Stimulated activated memory B cell treated with anti-CD40 and anti-IgM and Interleukin-4, amounts not matched to agents 10 μg/mL and 1 μg/mL and 100 μg/mL, for 72 hours (primary cell): ENCODE results near the gene ZC3H7A.
A peak's percentile ranks its signal among the peaks of the same experiment; 100 is the strongest.

Experiments used
- ATAC-seq: fragments of 150-1000 bp; cut with Tn5 transposase; 2 replicates; pipeline ENCODE4 v1.10.0; 2021
- H3K27ac Mint-ChIP-seq: one replicate; pipeline ENCODE4 v1.8.0; 2022; ENCODE audit warnings: mild to moderate bottlenecking, mixed read lengths
- H3K27me3 Mint-ChIP-seq: one replicate; pipeline ENCODE4 v1.8.0; 2022; ENCODE audit warnings: mixed read lengths
- H3K36me3 Mint-ChIP-seq: one replicate; pipeline ENCODE4 v1.8.0; 2022; ENCODE audit warnings: mixed read lengths
- H3K4me1 Mint-ChIP-seq: one replicate; pipeline ENCODE4 v1.8.0; 2022; ENCODE audit warnings: mixed read lengths
- H3K4me3 Mint-ChIP-seq: one replicate; pipeline ENCODE4 v1.8.0; 2022; ENCODE audit warnings: mild to moderate bottlenecking, moderate library complexity, mixed read lengths
- H3K9me3 Mint-ChIP-seq: one replicate; pipeline ENCODE4 v1.8.0; 2022; ENCODE audit warnings: mixed read lengths

ZC3H7A gene

GRCh38 chr16:11740567-11740966 is 56.5 kb downstream of the ZC3H7A start:
- no peak for ATAC-seq
- Mint-ChIP-seq H3K27me3 (no peaks in the 10 kb centered on the region), H3K4me1 (peaks cover 66% of the 10 kb centered on the region), H3K36me3 (peaks cover 29% of the 10 kb centered on the region), H3K4me3 (peak overlapping the region; percentile 99), H3K9me3 (no peaks in the 10 kb centered on the region), H3K27ac (peak overlapping the region; percentile 95)

- Mint-ChIP-seq H3K27ac (peak overlapping the region; percentile 95), H3K4me1 (peaks cover 70% of the 10 kb centered on the region), H3K9me3 (no peaks in the 10 kb centered on the region), H3K27me3 (no peaks in the 10 kb centered on the region), H3K4me3 (peak overlapping the region; percentile 30), H3K36me3 (peaks cover 41% of the 10 kb centered on the region)
- ATAC-seq: no peak
Measured at GRCh38 chr16:11738742-11739544, 58.1 kb downstream of the ZC3H7A start.

- H3K4me3 Mint-ChIP-seq: peak overlapping the region; percentile 54
- H3K36me3 Mint-ChIP-seq: peaks cover 53% of the 10 kb centered on the region
Measured at GRCh38 chr16:11737713-11738112, 59.3 kb downstream of the ZC3H7A start.

GRCh38 chr16:11736903-11737302 is 60.2 kb downstream of the ZC3H7A start:
- peaks cover 55% of the 10 kb centered on the region for H3K36me3 Mint-ChIP-seq
- H3K4me1 Mint-ChIP-seq: peaks cover 63% of the 10 kb centered on the region
- no peaks in the 10 kb centered on the region for H3K27me3 Mint-ChIP-seq
- no peaks in the 10 kb centered on the region for H3K9me3 Mint-ChIP-seq
- no peak overlapping the region for H3K4me3 Mint-ChIP-seq
- no peak for ATAC-seq
- peak overlapping the region; percentile 60 for H3K27ac Mint-ChIP-seq

More at GRCh38 chr16:11737713-11738112, 59.3 kb downstream of the ZC3H7A start:
- Mint-ChIP-seq H3K9me3 (no peaks in the 10 kb centered on the region), H3K27ac (peak overlapping the region; percentile 60), H3K4me1 (peaks cover 63% of the 10 kb centered on the region), H3K27me3 (no peaks in the 10 kb centered on the region)
- no peak for ATAC-seq

GRCh38 chr16:11735787-11736186 is 61.3 kb downstream of the ZC3H7A start:
- no peak for ATAC-seq
- Mint-ChIP-seq H3K4me3 (no peak overlapping the region), H3K36me3 (peaks cover 58% of the 10 kb centered on the region), H3K27me3 (no peaks in the 10 kb centered on the region), H3K27ac (no peak overlapping the region), H3K9me3 (no peaks in the 10 kb centered on the region), H3K4me1 (peaks cover 52% of the 10 kb centered on the region)

GRCh38 chr16:11734653-11735043 is 62.4 kb downstream of the ZC3H7A start:
- ATAC-seq: no peak
- H3K4me3 Mint-ChIP-seq: no peak overlapping the region

GRCh38 chr16:11734025-11734652 is 62.9 kb downstream of the ZC3H7A start:
- Mint-ChIP-seq H3K27me3 (no peaks in the 10 kb centered on the region), H3K9me3 (no peaks in the 10 kb centered on the region), H3K27ac (peak overlapping the region; percentile 58), H3K36me3 (peaks cover 74% of the 10 kb centered on the region), H3K4me3 (no peak overlapping the region), H3K4me1 (peaks cover 35% of the 10 kb centered on the region)
- ATAC-seq: no peak

More at GRCh38 chr16:11734653-11735043, 62.4 kb downstream of the ZC3H7A start:
- Mint-ChIP-seq H3K9me3 (no peaks in the 10 kb centered on the region), H3K27ac (peak overlapping the region; percentile 58), H3K36me3 (peaks cover 69% of the 10 kb centered on the region), H3K27me3 (no peaks in the 10 kb centered on the region), H3K4me1 (peaks cover 40% of the 10 kb centered on the region)

- no peak overlapping the region for H3K27ac Mint-ChIP-seq
Measured at GRCh38 chr16:11731222-11731621, 65.8 kb downstream of the ZC3H7A start.

DNA sequence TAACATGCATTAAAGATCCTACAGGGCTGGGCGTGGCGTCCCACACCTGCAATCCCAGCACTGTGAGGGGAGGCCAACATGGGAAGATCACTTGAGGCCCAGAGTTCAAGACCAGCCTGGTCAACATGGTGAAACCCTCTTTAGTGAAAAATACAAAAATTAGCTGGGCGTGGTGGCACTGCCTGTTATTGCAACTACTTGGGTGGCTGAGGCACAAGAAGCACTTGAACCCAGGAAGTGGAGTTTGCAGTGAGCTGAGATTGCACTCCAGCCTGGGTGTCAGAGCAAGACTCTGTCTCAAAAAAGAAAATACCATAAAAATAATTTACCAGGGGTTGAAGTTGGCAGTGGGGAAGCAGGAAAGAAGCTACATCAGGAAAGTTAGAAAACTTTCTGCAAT is 67.3 kb downstream of the ZC3H7A start:
- H3K4me1 Mint-ChIP-seq: peaks cover 11% of the 10 kb centered on the region
- ATAC-seq: no peak

More at GRCh38 chr16:11731222-11731621, 65.8 kb downstream of the ZC3H7A start:
- Mint-ChIP-seq H3K9me3 (no peaks in the 10 kb centered on the region), H3K27me3 (no peaks in the 10 kb centered on the region), H3K4me3 (no peak overlapping the region), H3K4me1 (peaks cover 13% of the 10 kb centered on the region), H3K36me3 (peaks cover 69% of the 10 kb centered on the region)
- no peak for ATAC-seq

DNA sequence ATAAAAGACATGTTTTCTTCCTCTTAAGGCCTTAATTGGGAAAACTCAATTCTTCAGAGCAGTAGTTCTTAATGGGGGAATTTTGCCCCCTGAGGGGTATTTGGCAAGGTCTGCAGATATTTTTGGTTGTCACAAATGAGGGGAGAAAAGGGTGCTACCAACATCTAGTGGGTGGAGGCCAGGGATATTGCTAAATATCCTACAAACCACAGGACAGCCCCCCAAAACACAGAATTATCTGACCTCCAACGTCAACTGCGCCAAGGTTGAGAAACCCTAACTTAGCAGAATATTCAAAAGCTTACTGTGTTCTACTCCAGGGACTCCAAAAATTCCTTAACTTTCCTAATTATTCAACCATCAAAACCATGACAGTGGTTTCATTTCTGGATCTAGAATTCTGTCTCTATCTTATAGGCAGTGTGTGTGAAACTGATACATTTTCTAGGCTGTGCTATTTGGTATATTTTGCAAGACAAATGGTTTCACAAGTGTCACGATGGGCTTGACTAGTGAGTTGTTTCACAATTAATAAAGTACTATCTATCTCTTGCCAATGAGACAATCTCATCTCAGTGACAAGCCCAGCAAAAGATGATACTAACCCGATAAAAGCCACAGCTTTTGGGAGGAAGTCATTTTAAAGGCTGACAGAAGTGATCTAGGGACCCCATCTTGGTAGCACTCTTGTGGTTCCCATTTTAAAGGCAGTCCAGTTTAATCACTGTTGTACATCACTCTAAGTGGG is 69.1 kb downstream of the ZC3H7A start:
- no peak overlapping the region for H3K27ac Mint-ChIP-seq
- peaks cover 60% of the 10 kb centered on the region for H3K36me3 Mint-ChIP-seq
- no peak for ATAC-seq
- H3K9me3 Mint-ChIP-seq: no peaks in the 10 kb centered on the region
- H3K27me3 Mint-ChIP-seq: no peaks in the 10 kb centered on the region
- H3K4me3 Mint-ChIP-seq: no peak overlapping the region
- peaks cover 9% of the 10 kb centered on the region for H3K4me1 Mint-ChIP-seq

More for the DNA sequence above, 67.3 kb downstream of the ZC3H7A start:
- Mint-ChIP-seq H3K4me3 (no peak overlapping the region), H3K36me3 (peaks cover 60% of the 10 kb centered on the region), H3K27ac (peak overlapping the region; percentile 15), H3K9me3 (no peaks in the 10 kb centered on the region), H3K27me3 (no peaks in the 10 kb centered on the region)

DNA sequence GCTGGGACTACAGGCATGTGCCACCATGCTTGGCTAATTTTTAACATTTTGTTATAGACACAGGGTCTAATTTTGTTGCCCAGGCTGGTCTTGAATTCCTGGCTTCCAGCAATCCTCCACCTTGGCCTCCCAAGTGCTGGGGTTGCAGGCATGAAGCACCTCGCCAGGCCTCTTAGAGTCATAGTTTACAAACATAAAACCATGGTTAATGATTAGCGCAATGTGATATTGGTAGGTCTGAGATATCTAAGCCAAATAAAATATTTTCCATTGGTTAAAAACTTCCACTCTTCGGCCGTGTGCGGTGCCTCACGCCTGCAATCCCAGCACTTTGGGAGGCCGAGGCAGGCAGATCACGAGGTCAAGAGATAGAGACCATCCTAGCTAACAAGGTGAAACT is 71.0 kb downstream of the ZC3H7A start:
- no peak overlapping the region for H3K27ac Mint-ChIP-seq
- H3K4me3 Mint-ChIP-seq: no peak overlapping the region
- no peaks in the 10 kb centered on the region for H3K27me3 Mint-ChIP-seq
- H3K9me3 Mint-ChIP-seq: no peaks in the 10 kb centered on the region
- ATAC-seq: no peak
- H3K4me1 Mint-ChIP-seq: peaks cover 15% of the 10 kb centered on the region
- H3K36me3 Mint-ChIP-seq: peaks cover 64% of the 10 kb centered on the region

GRCh38 chr16:11725457-11725856 is 71.6 kb downstream of the ZC3H7A start:
- peaks cover 64% of the 10 kb centered on the region for H3K36me3 Mint-ChIP-seq
- no peak overlapping the region for H3K27ac Mint-ChIP-seq
- H3K4me1 Mint-ChIP-seq: peaks cover 15% of the 10 kb centered on the region
- no peaks in the 10 kb centered on the region for H3K27me3 Mint-ChIP-seq
- no peak overlapping the region for H3K4me3 Mint-ChIP-seq
- no peak for ATAC-seq
- no peaks in the 10 kb centered on the region for H3K9me3 Mint-ChIP-seq

GRCh38 chr16:11722468-11722808 is 74.6 kb downstream of the ZC3H7A start:
- Mint-ChIP-seq H3K27me3 (no peaks in the 10 kb centered on the region), H3K27ac (peak overlapping the region; percentile 2), H3K36me3 (peaks cover 46% of the 10 kb centered on the region), H3K4me3 (no peak overlapping the region), H3K9me3 (no peaks in the 10 kb centered on the region), H3K4me1 (peaks cover 15% of the 10 kb centered on the region)
- ATAC-seq: no peak

DNA sequence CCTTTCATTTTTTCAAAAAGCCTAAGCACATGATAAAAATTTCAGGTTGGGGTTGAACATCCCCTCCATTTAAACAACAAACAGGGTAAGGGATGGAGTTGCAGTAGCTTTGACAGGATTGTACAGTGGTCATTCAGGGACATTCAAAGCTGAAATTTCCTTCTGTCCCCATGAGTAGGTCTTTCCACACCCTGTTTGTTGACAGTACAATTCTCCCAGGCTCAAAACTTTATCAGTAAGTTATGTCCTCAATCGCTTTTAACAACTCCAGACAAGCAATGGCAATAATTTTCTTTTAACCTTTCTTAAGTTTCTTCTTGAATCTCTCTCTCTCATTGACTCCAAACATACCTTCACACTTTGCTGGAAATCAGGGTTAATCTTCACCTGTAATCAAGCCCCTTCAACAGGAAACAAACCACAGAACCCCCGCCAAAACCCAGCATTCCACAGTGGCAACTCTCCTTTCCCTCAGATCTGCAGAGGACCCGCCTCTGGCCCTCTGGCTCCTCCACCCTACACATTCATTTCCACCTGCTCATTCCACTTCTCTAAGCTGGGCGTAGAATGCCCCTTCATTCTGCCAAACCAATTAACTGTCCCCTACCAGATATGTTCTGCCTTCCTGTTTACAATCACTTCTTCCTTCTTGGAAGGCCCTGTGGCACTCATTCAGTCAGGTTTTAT is 75.1 kb downstream of the ZC3H7A start:
- H3K27me3 Mint-ChIP-seq: no peaks in the 10 kb centered on the region
- peaks cover 47% of the 10 kb centered on the region for H3K36me3 Mint-ChIP-seq
- H3K4me3 Mint-ChIP-seq: no peak overlapping the region
- H3K27ac Mint-ChIP-seq: peak overlapping the region; percentile 2
- no peak for ATAC-seq
- H3K9me3 Mint-ChIP-seq: no peaks in the 10 kb centered on the region
- peaks cover 15% of the 10 kb centered on the region for H3K4me1 Mint-ChIP-seq

- Mint-ChIP-seq H3K4me1 (peaks cover 27% of the 10 kb centered on the region), H3K36me3 (peaks cover 54% of the 10 kb centered on the region), H3K4me3 (no peak overlapping the region), H3K9me3 (no peaks in the 10 kb centered on the region), H3K27ac (no peak overlapping the region), H3K27me3 (no peaks in the 10 kb centered on the region)
- ATAC-seq: no peak
Measured at GRCh38 chr16:11719762-11720161, 77.3 kb downstream of the ZC3H7A start.
